Measurements from ENCODE around the gene PYGB.
"Not testable (repeated sequence)": the region's sequence is repeated elsewhere in the genome, so short reads cannot be mapped to it uniquely, and the experiment has no call there.

Gene PYGB

DNA sequence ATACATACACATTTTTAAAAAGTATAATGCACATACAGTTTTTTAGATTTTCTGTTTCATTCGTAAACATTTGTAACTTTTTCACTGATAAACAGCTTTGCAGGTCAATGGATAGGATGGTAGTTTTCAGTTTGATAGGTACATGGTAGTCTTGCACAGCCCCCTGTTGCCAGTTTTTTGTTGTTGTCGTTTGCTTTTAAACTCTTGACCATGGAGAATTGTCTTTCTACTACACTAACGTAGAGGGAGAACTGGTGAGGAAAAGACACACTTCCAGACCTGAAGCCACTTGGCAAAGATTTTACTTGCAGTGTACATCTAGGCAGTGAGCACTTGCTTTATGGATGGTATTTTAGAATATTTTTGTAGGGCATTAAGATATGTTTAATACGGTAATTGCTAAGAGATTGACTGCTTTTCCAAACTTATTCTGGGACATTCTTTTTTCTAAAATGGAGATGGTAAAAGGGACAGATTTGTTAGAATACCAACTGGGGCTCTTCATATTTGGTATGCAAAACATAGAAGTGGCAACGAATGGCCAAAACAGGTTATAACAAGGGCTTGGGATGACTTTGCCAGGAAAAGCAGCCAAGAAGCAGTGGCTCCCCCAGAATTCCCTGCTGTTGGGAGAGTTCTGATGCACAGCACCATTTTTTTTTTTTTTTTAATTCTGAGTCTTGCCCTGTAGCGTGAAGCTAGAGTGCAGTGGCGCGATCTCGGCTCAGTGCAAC, 1.5 kb downstream of the PYGB start:
- DNase-seq = no peak

DNA sequence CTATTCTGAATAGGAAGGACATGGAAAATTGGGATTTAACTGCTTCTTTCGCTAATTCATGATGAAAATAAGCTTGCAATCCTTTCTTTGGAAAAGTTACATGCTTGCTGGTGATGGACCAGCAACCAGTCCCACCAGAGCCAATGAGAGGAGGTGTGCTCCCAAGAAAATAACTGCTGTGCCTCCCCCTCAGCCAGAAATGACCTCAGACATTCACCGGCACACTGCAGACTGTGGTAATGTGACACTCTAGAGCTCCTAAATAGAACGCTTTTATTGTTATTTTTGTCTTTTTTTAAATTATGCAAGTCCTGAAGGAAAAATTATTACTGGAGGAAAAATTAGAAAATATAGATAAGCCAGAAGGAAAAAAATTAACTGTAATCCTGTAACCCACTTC, 2.6 kb downstream of the PYGB start:
- DNase-seq = no peak

DNA sequence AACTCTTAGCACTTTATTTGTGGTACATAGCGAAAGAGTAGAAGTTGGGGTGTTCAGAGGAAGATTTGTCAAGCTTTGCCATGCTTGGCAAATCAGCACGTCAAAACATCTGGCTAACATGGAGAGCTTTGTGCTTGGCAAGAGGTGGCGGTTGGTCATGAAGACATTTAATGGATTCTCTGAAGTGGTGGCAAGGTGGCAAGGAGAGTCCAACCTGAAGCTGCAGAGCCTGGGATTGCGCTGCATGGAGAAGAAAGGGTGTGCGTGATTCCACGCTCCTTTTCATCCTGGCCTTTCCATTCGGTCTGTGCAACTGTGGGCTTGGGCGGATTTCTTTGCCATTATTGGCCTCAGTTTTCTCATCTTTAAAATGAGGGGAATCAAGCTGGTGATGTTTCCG, 3.1 kb downstream of the PYGB start:
- DNase-seq = no peak

DNA sequence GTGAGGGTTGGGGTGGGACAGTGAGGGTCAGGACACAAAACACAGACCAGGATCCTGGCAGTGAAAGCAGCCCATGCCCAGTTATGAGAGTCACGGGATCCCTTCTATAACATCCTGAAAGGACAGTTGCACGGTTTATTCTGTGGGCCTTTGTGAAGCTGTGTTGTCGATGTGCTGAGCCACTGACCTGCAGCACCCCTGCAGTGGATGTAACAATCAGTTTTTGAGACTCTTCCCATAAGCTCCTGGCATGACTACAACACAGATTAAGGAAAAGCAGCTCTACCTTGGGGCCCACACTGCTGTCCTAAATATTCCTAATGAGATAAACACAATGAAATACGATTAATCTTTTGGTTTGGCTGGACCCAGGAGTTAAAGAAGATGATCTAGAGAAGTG, 3.7 kb downstream of the PYGB start:
- no peak for DNase-seq

DNA sequence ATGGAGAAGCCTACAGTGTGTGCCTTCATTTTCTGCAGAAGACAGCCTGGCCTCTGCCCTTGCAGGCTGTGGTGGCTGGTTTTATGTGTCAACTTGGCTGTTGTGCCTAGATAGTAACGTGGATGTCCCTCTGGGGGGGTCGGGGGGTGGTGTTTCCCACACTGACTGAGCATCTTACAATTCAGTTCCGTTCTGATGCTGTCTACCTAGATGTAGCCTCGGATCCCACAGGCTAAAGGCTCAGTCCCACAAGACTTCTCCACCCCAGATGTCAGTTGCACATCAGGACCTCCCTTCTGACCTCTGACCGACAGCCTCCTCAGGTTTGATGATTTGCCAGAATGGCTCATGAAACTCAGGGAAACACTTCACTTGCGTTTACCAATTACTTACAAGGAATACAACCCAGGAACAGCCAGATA, 4.4 kb downstream of the PYGB start:
- DNase-seq = no peak

DNA sequence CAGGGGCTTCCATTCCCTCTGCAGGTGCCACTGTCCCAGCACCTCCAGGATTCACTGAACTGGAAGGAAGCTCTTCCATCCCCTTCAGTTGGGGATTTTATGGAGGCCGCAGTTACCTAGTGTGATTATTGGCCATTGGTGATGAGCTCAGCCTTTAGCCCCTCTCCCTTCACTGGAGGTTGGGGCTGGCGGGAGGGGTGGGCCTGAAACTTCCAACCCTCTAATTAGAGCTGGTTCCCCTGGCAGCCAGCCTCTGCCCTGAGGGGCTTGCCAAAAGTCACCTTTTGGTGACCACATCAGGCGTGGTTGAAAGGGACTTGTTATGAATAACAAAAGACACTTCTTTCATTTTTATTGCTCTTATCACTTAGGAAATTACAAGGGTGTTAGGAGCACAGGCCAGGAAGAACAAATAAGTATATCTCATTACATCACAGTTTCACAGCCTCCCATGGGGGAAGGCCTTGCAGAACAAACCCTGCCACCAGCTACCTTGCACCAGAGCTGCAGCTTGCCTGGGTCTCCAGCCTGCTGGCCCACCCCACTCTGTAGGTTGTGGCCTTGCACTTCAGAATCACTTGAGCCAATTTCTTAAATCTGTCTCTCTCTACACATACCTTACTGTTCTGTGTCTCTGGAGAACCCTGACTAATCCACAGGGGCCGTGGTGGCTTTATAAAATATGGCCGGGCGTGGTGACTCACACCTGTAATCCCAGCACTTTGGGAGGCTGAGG, 5.0 kb downstream of the PYGB start:
- DNase-seq = no peak

DNA sequence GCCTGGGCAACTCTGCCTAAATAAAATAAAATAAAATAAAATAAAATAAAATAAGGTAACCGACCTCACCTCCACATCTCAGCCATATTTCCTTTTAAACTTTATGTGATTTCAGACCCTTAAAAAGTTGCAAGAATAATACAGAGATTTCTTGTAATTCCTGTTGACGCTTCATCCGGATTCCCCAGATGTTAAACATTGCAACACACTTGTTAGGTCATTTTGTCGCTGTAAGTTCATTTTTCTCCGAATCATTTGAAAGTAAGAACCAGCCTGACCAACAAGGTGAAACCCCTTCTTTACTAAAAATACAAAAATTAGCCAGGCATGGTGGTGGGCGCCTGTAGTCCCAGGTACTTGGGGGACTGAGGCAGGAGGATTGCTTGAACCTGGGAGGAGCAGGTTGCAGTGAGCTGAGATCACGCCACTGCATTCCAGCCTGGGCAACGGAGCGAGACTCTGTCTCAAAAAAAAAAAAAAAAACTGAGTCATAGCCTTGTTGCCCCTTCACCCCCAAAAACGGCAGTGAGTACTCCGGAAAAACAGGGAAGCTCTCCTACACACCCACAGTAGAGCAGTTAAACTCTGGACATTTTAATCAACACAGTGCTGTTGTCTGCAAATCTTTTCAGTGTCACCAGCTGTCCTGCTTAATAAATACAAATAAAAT, 5.9 kb downstream of the PYGB start:
- no peak for DNase-seq

DNA sequence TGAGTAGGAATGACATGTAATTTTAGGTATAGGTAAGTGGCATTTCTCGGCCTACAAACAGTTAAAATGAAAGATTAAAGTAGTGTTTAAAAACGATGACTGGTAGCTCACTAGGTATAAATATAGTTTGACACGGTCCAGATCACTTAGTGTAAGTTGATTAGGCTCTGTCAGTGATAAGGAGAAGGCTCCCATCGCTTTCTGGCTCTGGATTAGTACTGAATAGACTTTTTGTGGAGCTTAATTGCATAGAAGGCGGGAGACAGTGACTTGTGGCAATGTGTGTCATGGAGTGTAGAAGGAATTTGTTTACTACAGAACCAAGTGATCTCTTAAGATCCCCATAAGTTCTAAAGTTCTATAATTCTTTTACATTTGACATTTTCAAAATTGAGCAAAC, 6.7 kb downstream of the PYGB start:
- DNase-seq = no peak

DNA sequence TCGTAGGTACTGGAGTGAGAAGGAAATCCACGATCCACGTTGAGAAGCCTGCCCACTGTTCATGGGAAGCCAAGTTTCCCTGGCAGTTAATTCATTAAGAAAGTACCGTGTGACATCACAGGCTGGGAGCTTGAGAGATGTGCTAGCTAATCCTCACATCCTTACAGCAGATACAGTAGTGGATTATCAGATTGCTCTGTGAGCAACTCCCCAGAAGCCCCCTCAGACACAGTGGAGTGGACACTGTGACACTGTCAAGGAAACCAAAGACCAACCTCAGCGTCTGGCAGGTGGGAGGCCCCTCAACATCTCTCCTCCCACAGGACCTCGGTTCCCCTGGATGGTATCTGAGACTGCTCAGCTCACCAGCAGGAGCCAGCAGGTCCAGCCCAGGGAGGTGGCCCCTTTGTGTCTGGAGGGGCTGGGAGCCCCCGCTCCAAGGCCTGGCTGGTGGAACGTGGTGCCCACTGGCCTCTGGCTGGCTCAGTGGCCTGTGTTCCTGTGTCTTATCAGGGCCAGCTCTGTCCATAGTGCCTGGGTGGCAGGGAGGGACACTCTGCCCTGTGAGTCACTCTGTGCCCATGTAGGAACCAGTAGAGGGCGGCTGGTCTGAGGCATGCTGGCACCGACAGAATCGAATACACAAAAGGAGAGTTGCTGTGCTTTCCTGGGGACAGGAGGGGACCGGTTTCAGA, 7.2 kb downstream of the PYGB start:
- no peak for DNase-seq

DNA sequence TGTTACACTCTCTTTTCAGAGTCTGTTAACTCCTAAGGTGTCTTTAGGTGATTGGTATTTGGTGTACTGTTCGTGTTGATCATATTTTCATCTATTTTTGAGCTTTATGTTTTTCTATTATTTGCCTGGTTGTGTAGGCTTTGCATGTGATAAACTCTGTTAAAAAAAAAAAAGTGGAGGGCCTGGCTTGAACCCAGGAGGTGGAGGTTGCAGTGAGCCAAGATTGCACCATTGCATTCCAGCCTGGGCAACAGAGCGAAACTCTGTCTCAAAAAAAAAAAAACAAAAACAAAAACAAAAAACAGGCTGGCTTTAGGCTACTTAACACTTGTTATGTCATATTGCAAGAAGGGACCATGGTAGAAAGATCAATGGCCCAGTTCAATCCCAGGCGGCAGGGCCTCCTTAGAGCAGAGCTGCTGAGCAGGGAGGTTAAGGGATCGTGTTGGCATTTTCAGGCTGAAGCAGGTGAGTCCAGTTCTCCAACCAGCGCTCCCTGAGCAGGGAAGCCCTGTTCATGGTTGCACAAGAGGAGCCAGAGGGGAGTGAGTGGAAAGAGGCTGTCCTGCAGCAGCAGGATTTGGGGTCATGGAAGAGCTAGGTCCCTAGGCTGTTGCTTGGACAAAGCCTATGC, 8.5 kb downstream of the PYGB start:
- DNase-seq = no peak

DNA sequence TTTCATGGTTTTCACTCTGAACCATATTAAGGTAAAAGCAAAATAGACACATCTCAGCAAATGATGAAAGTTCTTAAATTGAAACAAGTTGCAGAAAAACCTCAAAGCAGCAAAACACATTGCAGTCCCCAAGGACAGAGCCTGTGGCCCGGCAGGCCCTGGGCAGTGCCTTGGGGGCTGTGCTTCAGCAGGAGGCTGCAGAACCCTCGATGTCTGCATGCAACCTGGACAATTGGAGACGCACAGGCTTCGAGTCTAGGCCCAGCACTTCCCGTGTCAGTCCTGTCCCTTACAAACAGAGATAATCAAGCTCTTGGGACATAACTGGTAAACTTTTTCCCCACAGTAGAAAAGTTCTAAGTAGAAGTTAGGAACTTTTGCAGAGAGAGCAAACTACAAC, 9.2 kb downstream of the PYGB start:
- DNase-seq = no peak

DNA sequence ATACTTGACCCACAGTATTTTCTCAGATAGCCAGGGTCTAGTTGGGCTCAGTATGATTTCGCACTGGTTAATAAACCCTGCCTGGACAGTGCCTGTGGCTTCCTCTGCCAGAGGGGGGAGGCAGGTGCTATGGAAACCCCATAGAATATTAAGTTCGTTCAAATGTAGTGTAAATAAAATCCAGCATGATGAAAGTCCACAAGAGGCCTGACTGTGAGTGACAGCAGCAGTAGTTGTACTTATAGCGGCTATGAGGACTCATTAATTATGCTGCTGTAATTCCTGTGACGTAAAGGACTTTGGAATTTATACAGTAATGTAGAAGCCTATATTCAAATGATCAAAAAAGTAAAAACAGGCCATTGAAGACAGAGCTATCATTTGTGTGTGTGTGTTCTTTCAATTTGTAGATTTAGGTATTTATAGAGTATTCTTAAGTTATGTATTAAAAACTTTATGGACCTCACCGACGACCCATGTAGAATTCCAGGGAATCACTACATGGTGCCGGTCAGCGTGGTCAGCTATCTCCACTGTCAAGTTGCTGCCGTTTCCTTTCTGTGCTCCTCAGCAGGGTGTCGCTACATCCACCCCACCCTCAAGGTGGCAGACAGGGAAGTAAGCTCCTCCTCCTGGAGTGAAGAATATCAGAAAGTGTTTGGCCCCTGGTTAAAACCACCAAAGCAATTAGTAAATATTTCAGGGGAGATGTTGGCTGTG, 10.0 kb downstream of the PYGB start:
- DNase-seq = no peak

DNA sequence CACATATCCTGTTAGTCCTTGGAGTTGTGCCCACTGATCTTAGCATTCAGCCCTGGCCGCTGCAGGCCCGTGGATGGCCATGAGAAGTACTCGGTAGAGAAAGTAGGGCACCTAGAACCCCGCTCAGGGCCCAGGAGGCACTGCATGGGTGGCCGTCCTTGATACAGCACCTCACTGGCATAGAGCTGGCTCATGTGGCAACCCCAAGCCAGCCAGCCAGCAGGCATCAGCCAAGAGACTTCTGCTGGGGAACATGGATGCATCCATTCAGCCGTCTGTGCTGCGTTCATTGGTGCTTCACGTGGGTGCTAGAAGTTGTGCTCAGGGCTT, 10.6 kb downstream of the PYGB start:
- DNase-seq = no peak

DNA sequence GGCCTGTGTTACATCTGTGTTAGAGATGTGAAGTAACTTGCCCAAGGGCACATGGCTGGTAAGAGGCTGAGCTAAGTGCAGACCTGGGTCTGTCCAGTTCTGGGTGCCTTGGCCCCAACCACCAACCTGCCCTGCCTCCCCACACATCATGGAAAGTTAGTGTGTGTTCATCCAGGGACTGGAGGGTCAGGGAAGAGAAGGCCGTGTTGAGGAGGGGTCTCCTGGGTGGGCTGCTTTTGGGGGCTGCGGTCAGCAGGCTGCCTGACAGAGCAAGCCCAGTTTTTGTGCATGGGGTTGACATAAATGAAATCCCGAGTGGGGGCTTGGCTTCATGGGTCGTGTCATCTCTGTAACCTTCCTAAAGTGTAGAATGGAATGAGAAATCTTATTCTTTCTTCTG, 10.9 kb downstream of the PYGB start:
- no peak for DNase-seq

DNA sequence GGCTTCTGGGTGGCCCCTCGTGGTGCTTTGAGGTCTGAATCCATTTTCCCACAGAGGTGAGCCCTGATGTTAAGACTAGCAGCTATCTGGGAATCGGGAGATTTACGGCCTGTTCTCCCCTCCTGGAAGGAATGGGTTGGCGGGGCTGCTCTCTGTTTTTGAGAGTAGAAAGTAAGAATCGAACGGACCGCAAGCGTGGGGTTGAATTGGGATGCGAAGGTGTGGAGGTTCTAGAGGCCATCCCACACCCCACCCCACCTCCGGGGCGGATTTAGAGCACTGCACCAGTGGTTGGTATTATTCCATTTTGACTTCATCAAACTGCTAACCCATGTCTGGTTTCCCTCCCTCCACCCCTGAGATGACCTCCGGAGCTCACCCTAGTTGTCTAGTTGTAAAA, 11.5 kb downstream of the PYGB start:
- no peak for DNase-seq

DNA sequence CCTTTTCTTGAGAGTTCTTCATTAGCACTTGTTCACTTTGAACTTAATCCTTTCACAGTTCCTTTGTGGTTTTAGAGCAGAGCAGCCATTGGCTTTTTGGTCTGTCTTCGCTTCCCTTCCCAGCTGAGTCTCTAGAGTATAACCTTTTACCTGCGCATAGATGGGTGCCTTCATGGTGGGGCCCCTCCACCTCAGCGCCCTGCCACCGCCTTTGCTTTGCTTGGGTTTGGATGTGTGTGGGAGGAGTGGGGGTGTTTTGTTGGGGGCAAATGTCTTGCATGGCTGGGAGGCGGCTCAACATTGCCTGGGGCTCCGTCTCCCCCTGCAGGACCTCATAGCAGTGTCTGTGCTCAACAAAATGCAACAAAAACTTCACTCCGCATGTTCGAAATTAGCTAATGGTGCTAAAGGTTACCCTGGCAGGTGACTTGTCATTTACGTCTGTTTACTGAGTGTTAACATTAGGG, 11.9 kb downstream of the PYGB start:
- DNase-seq = no peak

DNA sequence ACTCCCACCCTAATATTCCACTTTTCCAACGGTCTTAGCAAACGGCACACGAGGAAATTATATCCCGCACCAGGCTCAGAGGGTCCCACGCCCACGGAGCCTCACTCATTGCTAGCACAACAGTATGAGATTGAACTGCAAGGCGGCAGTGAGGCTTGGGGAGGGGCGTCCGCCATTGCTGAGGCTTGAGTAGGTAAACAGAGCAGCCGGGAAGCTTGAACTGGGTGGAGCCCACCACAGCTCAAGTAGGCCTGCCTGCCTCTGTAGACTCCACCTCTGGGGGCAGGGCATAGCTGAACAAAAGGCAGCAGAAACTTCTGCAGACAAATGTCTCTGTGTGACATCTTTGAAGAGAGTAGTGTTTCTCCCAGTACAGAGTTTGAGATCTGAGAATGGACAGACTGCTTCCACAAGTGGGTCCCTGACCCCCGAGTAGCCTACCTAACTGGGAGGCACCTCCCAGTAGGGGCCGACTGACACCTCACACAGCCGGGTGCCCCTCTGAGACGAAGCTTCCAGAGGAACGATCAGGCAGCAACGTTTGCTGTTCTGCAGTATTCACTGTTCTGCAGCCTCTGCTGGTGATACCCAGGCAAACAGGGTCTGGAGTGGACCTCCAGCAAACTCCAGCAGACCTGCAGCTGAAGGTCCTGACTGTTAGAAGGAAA, 13.0 kb downstream of the PYGB start:
- DNase-seq = not testable (repeated sequence)

DNA sequence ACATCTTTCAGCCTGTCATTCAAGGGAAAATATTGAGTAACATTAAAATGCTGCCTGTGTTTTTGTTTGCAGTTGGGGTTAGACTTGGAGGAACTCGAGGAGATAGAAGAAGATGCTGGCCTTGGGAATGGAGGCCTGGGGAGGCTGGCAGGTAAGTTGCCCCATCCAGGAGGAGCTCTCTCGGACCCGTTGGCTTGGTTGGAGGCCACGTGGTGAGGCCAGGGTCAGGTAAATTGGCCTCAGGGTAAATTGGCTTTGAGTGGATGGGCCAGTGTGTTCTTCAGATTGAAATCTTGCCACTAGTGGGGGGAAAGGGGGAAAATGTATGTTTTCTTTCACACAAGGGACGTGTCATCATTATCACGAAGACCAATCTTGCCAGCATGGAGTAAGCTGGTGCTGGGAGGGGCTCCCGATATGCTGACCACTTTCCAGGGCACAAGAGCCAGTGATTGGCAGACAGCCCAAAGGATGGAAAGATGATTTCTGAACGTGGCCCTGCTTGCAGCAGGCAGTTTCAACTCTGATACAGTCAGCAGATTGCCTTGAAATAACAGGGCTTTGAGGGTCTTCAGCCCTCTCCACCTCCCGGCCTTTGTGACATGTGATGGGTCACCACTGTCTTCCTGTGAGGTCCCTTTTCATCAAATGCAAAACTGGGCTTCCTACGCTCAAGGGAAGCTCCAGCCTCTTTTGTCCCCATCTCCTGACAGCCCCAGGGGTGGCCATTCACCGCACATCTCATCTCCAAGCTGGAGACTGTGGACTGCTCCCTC, 21.4 kb downstream of the PYGB start:
- DNase-seq = no peak

DNA sequence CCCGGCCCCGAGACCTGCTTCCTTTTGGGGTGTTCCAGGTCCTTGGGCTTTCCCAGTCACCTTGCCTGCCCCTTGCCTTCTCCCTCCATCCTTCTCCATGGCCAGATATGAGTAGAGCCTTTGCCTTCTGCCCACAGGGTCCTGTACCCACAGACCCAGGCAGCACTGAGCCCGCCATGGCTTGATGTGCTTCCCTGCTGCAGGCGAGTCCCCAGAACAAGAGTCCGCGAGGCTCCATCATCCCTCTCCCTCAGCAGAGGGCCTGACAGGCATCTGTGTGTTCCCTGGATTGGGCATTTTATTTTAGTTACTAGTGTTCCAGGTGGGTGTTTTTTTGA, 21.9 kb downstream of the PYGB start:
- DNase-seq = no peak

DNA sequence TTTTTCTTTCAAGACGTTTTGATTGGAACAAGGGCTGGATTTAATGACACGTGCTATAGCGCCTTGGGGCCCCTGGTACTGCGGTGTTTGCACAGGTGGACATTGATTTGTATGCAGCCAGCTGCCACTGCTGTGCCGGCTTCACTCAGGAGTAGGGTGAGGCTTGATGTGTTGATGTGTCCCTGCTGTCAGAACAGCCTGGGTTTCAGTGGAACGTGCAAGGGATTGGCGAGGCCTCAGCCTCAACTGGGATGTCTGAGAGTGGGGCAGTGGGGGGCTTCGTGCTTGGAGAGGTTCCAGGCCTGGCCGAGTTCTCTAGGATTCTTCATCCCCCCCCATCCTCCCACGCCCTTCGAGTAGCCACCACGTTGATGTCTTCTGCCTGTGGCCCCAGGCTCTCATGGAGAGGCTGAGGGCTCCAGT, 23.0 kb downstream of the PYGB start:
- no peak for DNase-seq
